Small intestine (tissue), 7 donors: ENCODE results near the gene EPHA5. TPM values are rescaled to one million over a fixed set of nuclear protein-coding genes. Genes with fewer than 3 reads are reported as not detected.
A peak's percentile ranks its signal among the peaks of the same experiment; 100 is the strongest.

Experiments used
- DNase-seq, 2 donors: peaks; one replicate each; pipeline versions ENCODE4 v3.0.0 to v3.0.0-alpha.2; 2013
- FAIRE-seq: peaks from 2 replicates; lab custom pipeline; 2012; peaks lifted over from hg19 to GRCh38; lab: Jason Lieb, UNC
- H3K27ac ChIP-seq, 3 donors: one replicate each; pipeline ENCODE4 v1.5.1; 2013; ENCODE audit warnings: low read length in 2 of 3, mild to moderate bottlenecking in 2 of 3, control low read depth in 1 of 3, inconsistent platforms in 1 of 3, low read depth in 1 of 3, moderate library complexity in 1 of 3
- H3K27me3 ChIP-seq, 3 donors: one replicate each; pipeline ENCODE4 v1.6.1; 2013; ENCODE audit warnings: low read length in 3 of 3, inconsistent platforms in 1 of 3; ENCODE audit not compliant: control insufficient read depth in 3 of 3, insufficient read depth in 3 of 3
- H3K36me3 ChIP-seq, 3 donors: one replicate each; pipeline ENCODE4 v1.6.1; 2013; ENCODE audit warnings: low read length in 3 of 3, inconsistent platforms in 1 of 3, low read depth in 1 of 3, mild to moderate bottlenecking in 1 of 3, moderate library complexity in 1 of 3; ENCODE audit not compliant: control insufficient read depth in 3 of 3, insufficient read depth in 2 of 3
- H3K4me1 ChIP-seq, 3 donors: one replicate each; pipeline ENCODE4 v1.6.1; 2013; ENCODE audit warnings: low read length in 2 of 3, inconsistent platforms in 1 of 3, low read depth in 1 of 3, mild to moderate bottlenecking in 1 of 3, moderate library complexity in 1 of 3; ENCODE audit not compliant: control insufficient read depth in 3 of 3, insufficient read depth in 2 of 3
- H3K4me3 ChIP-seq, 3 donors: one replicate each; pipeline ENCODE4 v1.5.1; 2013; ENCODE audit warnings: low read length in 3 of 3, control low read depth in 1 of 3, inconsistent platforms in 1 of 3, low read depth in 1 of 3, mild to moderate bottlenecking in 1 of 3, moderate library complexity in 1 of 3
- H3K9me3 ChIP-seq, 2 donors: one replicate each; pipeline ENCODE4 v1.6.1; 2013; ENCODE audit warnings: low read depth in 1 of 2, low read length in 1 of 2; ENCODE audit not compliant: control insufficient read depth in 2 of 2, insufficient read depth in 1 of 2
- WGBS, 3 donors: extraction: QIAGEN DNeasy Blood & Tissue Kit; methylation state at CpG; one replicate each; pipeline ENCODE4 v1.1.7; 2013; 5-methylcytosine and 5-hydroxymethylcytosine counted together
- polyA plus RNA-seq, 4 donors: library from polyadenylated mRNA; stranded (reverse) in 3 of 4; unstranded in 1 of 4; fragments of 200-250 nt in 3 of 4; fragments of 120-200 nt in 1 of 4; gene quantifications; one replicate each; pipeline versions ENCODE4 v1.2.1 to v1.2.3, GENCODE V29; 2013
- donor health status: healthy with polysubstance abuse.
- donor health status: control.
- donor health status: control.
- donor health status: Bipolar disorder and iron deficiency.
- donor health status: healthy.

The EPHA5 gene
- polyA plus RNA-seq, 4 donors: 0.03 to 0.07 TPM; not detected in 2

DNA sequence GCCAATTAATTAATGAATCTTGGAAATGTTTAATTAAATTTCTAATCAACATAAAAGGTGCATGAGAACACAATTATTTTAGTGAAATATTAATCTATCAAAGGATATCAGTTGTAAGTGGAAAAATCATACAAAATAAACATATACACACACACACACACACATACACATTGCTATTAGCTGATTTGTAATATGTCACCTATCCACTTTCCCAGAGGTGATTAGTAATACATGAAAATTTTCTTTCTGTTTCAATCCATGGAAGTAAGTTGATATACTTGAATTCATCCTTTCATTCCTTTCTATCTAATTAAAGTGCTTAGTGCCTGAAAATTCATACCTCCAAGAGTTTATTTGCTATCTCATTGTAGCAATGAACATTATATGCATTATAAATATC is 213.7 kb downstream of the EPHA5 start:
- no peak for FAIRE-seq
- no peaks in the 10 kb centered on the region for H3K4me1 ChIP-seq
- no peaks in the 10 kb centered on the region for H3K9me3 ChIP-seq
- DNase-seq: no peak
- no peak overlapping the region for H3K27ac ChIP-seq
- no peaks in the 10 kb centered on the region for H3K36me3 ChIP-seq
- H3K4me3 ChIP-seq: no peak overlapping the region
- no peaks in the 10 kb centered on the region for H3K27me3 ChIP-seq

DNA sequence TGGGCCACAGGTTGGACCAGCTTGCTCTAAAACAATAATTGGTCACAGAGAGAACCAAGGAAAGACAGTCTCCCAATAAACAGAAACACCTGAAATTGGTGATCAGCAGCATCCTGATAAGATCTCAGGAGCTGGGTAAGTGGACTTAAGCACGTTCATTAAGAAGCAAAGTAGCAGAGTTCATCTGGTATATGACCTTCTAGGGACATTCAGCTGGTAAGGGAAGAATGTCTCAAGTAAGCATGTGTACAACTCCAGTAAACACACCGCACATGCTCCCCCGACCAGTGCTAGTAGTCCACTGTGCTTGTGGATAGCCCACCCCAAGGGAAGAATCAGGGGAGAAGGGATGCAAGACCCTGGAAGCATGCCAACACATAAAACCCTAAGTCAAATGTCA is 216.9 kb downstream of the EPHA5 start:
- Histone ChIP-seq H3K36me3 (no peaks in the 10 kb centered on the region), H3K4me3 (no peak overlapping the region), H3K4me1 (no peaks in the 10 kb centered on the region), H3K9me3 (no peaks in the 10 kb centered on the region), H3K27ac (no peak overlapping the region), H3K27me3 (no peaks in the 10 kb centered on the region)
- FAIRE-seq (no peak), DNase-seq (no peak)
- 51 to 64% (median 62%) methylated on average over 3 of the region's 3 CpGs for WGBS, 3 donors

DNA sequence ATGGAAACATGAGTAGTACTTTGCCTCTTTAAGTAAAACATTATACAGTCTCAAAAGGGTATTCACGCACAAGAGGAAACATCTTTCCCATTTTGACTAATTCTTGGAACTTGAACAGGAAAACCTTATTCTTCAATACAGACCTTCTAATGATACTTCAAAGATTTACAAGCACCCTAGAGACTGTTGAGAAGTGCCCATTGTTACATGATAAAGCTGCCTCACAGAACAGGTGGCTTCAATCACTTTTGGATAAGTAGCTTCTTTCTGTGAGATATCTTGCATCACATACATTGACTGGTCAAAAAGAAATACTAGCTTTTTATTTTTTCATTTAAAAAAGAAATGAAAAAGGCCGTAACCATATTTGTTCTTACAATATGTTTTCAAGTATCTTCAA is 219.4 kb downstream of the EPHA5 start:
- H3K27ac ChIP-seq: no peak overlapping the region
- no peaks in the 10 kb centered on the region for H3K4me1 ChIP-seq
- WGBS, 3 donors: 77 to 86% (median 82%) methylated on average over 2 of the region's 2 CpGs
- no peaks in the 10 kb centered on the region for H3K9me3 ChIP-seq
- FAIRE-seq (no peak), DNase-seq (no peak)
- H3K27me3 ChIP-seq: no peaks in the 10 kb centered on the region
- H3K4me3 ChIP-seq: no peak overlapping the region
- no peaks in the 10 kb centered on the region for H3K36me3 ChIP-seq

DNA sequence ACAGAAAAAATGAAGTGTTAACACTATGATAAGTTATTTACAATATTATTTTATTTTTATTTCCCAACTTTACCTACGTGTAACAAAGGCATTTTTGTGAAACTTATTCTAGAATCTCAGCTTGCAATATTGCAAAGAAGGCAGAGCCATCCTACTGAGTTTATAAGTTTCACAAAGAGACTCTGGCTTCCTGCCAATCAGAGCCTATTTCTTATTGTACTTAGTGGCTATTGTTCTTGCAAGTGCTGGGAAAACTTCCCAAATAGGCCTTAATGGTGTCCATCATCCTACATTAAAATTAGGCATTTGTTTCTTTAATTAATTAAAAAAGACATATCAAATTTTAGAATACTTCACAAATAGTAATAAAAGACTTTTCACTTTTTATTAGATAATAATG is 233.2 kb downstream of the EPHA5 start:
- no peaks in the 10 kb centered on the region for H3K36me3 ChIP-seq
- DNase-seq (no peak), FAIRE-seq (no peak)
- no peaks in the 10 kb centered on the region for H3K27me3 ChIP-seq
- WGBS, 3 donors: 52 to 62% (median 61%) methylated on average over 1 of the region's 1 CpG
- H3K4me1 ChIP-seq: no peaks in the 10 kb centered on the region
- H3K4me3 ChIP-seq: no peak overlapping the region
- no peaks in the 10 kb centered on the region for H3K9me3 ChIP-seq
- H3K27ac ChIP-seq: no peak overlapping the region

DNA sequence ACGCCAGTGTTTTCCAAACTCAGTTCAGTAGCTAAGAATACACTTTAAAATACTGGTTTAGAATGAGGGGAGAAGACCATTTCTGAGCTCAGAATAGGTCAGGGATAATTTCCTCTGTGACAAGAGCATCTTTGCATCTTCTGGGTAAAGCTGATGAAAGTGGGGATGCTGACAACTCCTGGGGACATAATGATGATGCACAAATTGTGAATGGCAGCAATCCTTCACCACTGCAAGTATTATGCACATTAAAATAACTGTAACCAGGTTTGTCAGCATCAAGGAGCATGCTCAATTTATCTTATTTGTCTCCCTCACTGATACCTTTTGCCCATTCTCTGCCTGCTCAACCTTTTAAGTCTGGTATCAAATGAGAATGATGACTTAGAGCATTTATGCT is 248.2 kb downstream of the EPHA5 start:
- WGBS, 3 donors: 44 to 66% (median 65%) methylated on average over 1 of the region's 1 CpG
- H3K4me3 ChIP-seq: no peak overlapping the region
- no peaks in the 10 kb centered on the region for H3K27me3 ChIP-seq
- FAIRE-seq (no peak), DNase-seq (no peak)
- no peaks in the 10 kb centered on the region for H3K4me1 ChIP-seq
- no peaks in the 10 kb centered on the region for H3K9me3 ChIP-seq
- no peak overlapping the region for H3K27ac ChIP-seq
- H3K36me3 ChIP-seq: no peaks in the 10 kb centered on the region

DNA sequence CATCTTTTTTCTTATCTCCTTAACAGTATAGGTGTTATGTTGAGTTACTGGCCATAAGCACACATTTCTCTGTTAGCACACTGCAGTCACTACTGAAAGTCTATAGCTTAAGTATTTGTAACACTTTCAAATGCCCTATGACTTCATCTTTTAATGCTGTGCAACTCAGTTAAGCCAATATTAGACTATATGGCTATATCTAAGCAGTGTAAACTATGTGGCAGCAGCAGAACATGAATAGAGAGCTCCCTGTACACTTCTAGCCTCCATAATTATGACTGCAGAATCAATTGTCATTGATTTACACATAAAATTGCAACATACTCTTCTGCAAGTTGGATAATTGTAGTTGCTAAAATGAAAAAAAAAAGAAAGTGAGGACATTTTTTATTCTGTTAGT is 250.3 kb downstream of the EPHA5 start:
- no peaks in the 10 kb centered on the region for H3K4me1 ChIP-seq
- DNase-seq: no peak
- H3K27me3 ChIP-seq: no peaks in the 10 kb centered on the region
- no peak overlapping the region for H3K4me3 ChIP-seq
- H3K27ac ChIP-seq: no peak overlapping the region
- no peaks in the 10 kb centered on the region for H3K36me3 ChIP-seq
- FAIRE-seq: no peak
- no peaks in the 10 kb centered on the region for H3K9me3 ChIP-seq

DNA sequence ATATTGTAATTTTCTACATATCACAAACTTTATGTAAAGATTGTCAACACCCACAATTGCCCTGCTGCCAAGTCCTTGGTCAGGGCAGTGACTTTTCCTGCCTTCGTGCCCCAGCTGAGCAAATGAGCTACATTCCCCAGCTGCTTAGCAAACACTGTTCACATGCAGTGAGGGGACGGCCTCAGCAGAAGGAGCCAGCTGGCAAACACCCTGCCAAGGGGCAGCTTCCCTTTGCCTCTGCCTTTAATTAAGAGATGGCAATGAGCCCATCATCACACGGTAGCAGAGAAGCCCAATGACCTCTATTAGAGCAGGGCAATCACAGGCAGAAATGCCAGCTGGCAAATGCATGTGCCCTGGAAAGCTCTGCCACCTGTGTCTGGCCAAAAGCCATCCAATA is 253.4 kb downstream of the EPHA5 start:
- no peaks in the 10 kb centered on the region for H3K36me3 ChIP-seq
- no peaks in the 10 kb centered on the region for H3K9me3 ChIP-seq
- no peaks in the 10 kb centered on the region for H3K27me3 ChIP-seq
- DNase-seq: peak; percentile 2 to 31
- no peaks in the 10 kb centered on the region for H3K4me1 ChIP-seq
- H3K4me3 ChIP-seq: no peak overlapping the region
- WGBS, 3 donors: 10 to 25% (median 20%) methylated on average over 3 of the region's 3 CpGs
- FAIRE-seq: no peak
- H3K27ac ChIP-seq: no peak overlapping the region

DNA sequence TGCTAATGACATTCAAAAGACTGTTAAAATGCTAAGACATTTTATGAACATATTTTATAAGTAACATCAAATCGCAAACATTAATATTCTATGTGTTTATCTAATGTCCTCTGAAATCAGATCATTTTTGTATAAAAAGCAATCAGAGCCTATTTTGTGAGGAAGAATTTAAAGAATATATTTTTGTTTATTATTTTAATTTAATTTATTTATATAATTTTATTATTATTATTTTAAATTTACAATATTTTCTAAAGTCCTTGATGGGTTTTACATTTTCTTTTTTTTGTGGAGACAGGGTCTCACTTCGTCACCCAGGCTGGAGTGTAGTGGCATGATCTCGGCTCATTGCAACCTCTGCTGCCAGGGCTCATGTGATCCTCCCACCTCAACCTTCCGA is 262.8 kb downstream of the EPHA5 start:
- Histone ChIP-seq H3K27me3 (no peaks in the 10 kb centered on the region), H3K27ac (no peak overlapping the region), H3K9me3 (no peaks in the 10 kb centered on the region), H3K4me1 (no peaks in the 10 kb centered on the region), H3K4me3 (no peak overlapping the region), H3K36me3 (no peaks in the 10 kb centered on the region)
- WGBS, 3 donors: 77 to 86% (median 85%) methylated on average over 4 of the region's 4 CpGs
- FAIRE-seq (no peak), DNase-seq (no peak)

DNA sequence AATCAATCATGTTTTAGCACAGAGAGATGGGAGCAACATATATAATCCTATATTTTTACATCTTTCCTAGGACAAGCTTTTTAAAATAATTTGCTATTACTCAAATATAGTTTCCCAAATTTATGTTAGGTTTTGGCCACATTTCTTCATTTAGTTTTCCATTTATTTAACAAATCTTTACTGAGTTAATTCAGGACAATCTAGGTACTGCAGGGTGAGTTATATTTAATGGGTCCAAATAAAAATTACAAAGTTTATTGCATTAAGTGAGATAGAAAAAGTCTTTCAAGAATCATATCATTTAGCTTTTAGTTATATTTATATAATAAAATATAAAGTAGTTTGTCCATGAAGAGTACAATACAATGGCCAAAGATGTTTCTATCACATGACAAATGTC is 269.2 kb downstream of the EPHA5 start:
- H3K9me3 ChIP-seq: peaks cover 0 to 10% of the 10 kb centered on the region in 2 donors
- FAIRE-seq (no peak), DNase-seq (no peak)
- no peaks in the 10 kb centered on the region for H3K4me1 ChIP-seq
- H3K36me3 ChIP-seq: no peaks in the 10 kb centered on the region
- no peaks in the 10 kb centered on the region for H3K27me3 ChIP-seq
- no peak overlapping the region for H3K4me3 ChIP-seq
- H3K27ac ChIP-seq: no peak overlapping the region
